Hepatic stellate cell (primary cell): ENCODE data around the gene FAM89B.
A peak's percentile ranks its signal among the peaks of the same experiment; 100 is the strongest.

Source experiments
- DNase-seq: peaks from one replicate; pipeline ENCODE4 v3.0.0; 2011; ENCODE audit warnings: low spot score

FAM89B gene

DNA sequence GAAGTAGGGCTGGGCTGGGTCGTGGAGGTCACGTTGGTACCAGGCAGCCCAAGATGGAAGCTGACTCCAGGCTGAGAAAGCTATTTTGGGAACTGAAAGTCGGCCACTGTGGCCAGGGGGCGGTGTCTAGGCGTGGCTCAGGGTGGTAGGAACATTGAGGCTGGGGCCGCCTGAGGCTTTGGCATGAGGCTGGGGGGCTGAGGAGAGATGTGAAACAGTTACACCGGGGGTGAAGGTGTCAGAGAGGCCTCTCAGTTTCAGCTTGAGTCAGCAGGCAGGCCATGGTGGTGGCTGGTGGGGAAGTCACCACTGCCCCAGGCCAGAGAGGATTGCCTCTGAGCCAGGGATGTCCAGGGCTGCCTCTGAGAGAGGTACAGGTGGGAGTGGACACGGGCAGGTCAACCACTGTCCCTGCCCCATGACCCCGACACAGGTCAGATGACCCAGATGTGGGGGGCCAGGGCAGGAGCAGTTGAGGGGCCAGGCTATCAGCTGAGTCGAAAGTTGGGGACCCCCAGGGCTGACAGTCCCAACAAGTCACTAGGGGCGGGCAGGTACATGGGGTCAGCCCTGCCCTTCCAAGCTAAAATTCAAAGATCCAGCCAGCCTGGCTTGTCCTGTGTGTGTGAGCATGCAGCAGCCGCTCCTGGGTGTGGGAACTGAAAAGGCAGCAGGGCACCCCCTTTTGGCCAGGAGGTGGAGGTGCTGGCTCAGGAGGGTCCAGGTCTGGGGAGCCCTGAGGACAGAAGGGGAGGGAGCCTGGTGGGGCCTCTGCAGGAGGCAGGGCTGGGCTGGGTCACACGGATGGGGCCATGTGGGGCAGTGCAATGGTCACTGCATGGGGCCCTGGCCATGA, 16.1 kb downstream of the FAM89B start:
- peak; percentile 72 for DNase-seq

DNA sequence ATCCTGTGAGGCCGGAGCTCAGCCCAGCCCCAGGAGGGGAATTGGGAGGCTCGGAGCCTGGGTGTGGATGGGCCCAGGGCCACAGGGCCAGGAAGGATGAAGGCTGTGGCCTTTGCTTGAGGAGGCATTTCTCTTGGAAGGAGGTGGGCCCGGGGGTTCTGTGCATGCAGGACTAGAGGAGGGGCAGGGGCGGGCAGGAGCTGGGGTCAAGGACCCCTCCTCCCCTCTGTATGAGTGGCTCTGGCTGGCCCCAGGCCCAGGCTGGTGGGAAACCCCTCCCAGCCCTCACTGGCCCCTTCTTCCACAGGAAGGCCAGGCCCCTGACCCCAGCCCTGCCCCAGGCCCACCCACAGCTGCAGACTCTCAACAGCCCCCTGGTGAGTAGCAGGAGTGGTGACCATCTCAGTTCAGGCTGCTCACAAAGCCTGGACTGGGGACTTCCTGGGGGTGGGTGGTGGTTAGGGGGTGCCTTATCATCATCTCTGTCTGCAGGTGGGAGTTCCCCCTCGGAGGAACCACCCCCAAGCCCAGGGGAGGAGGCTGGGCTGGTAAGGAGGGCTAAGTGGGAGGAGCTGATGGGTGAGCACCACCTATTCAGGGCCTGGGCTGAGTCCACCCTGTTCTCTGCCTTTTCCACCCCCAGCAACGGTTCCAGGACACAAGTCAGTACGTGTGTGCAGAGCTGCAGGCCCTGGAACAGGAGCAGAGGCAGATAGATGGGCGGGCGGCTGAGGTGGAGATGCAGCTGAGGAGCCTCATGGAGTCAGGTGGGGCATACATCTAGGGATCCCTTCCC, 17.3 kb downstream of the FAM89B start:
- no peak for DNase-seq

DNA sequence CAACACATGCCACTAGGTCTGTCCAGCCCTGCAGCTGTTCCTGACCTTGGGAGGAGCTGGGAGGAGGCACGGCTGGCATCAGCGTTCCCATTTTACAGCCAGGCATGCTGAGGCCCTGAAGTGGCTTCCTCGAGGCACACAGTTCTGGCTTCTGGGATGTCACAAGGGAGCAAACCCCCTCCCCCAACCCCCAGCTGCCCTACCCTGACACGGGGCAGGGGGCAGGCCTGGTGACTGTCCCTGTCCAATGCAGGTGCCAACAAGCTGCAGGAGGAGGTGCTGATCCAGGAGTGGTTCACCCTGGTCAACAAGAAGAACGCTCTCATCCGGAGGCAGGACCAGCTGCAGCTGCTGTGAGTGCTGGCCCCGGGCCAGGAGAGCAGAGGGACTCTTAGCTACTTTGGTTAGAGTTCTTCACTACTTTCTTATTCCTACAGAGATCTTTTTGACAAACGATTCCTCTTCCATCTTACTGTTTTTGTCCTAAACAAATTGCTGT, 18.0 kb downstream of the FAM89B start:
- DNase-seq = no peak

DNA sequence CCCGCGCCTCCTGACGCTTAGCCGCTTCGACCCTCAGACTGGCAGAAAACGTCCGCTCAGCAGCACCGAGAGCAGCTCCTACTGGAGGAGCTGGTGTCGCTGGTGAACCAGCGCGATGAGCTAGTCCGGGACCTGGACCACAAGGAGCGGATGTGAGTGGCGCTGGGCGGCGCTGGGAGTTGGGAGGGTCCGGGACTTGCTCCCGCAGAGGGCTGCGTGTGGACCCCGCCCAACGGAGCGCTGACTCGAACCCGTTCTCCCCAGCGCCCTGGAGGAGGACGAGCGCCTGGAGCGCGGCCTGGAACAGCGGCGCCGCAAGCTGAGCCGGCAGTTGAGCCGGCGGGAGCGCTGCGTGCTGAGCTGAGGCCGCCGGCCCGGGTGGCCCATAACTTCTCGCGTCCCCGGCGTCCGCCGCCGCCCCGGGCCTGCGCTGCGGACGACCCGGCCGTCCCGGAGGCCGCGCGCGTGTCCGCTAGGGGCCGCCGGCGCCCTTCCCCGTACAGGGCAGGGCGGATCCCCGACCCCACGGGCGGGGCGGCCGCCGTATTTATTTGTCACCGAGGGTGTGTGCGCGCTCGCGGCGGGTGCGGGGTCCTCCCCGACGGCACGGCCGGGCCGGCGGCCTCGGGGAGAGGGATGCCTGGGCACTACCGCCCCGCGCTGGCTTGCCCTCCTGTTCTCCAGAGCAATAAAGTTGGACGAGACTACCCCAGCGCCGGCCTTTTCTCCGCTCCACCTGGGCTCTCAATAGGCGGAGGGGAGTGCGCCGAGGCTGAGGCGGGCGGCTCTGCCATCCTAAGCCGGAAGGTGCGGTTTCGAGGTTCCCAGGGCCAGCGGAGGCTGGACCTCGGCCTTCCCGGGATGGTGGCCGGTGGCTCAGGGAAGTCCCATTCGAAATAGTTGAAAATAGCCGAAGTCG, 19.9 kb downstream of the FAM89B start:
- no peak for DNase-seq

- no peak for DNase-seq
Observed at GRCh38 chr11:65592858-65593517, 20.6 kb downstream of the FAM89B start.

DNA sequence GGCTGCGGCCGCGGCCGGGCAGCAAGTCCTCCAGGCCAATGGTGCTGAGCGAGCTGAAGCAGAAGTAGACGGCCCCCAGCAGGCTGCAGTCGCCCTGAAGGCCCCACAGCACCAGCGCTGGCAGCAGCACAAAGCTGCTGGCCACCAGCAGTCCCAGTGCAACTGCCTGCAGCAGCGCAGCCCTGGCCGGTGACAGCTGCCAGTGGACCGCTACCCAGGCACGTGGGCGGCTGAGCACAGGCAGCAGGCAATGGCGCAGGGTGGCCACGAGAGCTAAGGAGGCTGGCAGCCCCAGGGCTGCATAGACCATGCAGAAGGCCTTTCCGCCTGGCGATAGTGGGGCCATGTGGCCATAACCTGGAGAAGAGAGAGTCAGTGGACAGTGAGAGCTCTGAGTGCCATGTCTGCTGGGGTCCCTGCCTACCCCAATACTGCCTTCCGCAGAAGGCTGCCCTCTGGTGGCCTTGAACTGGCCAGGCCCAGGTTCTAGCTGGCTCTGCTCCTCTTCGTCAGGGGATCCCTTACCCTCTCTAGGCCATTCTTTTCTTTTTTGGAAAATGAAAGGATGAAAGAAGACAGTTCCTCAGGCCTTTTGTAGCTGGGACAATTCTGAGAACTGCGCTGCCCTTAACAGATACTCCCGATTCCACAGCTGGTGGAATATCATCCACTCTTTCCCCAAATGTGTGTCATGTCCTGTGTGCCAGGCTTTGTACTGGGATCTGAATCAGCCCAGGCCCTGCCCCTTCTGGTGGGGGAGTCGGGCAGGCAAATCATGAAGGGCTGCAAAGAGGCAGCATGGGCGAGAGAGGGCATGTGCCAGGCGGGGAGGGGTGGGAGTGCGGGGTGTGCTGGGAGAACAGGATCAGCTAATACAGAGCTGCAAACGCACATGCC, 21.4 kb downstream of the FAM89B start:
- no peak for DNase-seq

GRCh38 chr11:65595131-65595530, 22.8 kb downstream of the FAM89B start:
- no peak for DNase-seq

GRCh38 chr11:65595543-65596281, 23.4 kb downstream of the FAM89B start, which contains the start of gene KCNK7:
TSS of gene KCNK7 (minus strand) at chr11:65595800. CDS start at chr11:65595772, 28 bp downstream.
- DNase-seq = no peak

DNA sequence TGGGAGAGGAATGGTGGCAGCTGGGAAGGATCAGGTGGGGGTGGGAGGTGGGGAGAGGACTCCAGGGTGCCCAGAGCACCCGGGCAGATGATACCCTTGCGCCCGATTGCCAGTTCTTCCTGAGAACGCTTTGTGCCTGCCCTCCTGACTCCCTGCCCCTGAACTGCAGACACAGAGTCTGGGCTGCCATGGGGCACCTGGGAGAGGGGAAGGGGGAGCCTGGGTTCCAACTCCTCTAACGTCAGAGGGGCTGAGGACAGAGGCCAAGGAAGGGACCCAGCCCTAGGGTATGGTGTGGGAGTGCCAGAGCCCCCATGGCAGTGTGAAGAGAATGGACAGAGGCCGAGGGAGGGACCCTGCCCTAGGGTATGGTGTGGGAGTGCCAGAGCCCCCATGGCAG, 24.2 kb downstream of the FAM89B start:
- DNase-seq = no peak

- no peak for DNase-seq
Observed at GRCh38 chr11:65598258-65598699, 25.9 kb downstream of the FAM89B start.

GRCh38 chr11:65599216-65599954, 27.0 kb downstream of the FAM89B start:
- no peak for DNase-seq

- no peak for DNase-seq
Observed at GRCh38 chr11:65599955-65600246, 27.6 kb downstream of the FAM89B start.

- DNase-seq = no peak
Observed at GRCh38 chr11:65604258-65604657, 31.9 kb downstream of the FAM89B start.

GRCh38 chr11:65606876-65607613, 34.7 kb downstream of the FAM89B start:
- peak; percentile 99 for DNase-seq

GRCh38 chr11:65607614-65608426, 35.5 kb downstream of the FAM89B start:
- DNase-seq = no peak

GRCh38 chr11:65609229-65609628, 36.9 kb downstream of the FAM89B start:
- DNase-seq = no peak

- no peak for DNase-seq
Observed at GRCh38 chr11:65609665-65610064, 37.3 kb downstream of the FAM89B start.
